ENCODE data around the gene CNDP2.

DNA sequence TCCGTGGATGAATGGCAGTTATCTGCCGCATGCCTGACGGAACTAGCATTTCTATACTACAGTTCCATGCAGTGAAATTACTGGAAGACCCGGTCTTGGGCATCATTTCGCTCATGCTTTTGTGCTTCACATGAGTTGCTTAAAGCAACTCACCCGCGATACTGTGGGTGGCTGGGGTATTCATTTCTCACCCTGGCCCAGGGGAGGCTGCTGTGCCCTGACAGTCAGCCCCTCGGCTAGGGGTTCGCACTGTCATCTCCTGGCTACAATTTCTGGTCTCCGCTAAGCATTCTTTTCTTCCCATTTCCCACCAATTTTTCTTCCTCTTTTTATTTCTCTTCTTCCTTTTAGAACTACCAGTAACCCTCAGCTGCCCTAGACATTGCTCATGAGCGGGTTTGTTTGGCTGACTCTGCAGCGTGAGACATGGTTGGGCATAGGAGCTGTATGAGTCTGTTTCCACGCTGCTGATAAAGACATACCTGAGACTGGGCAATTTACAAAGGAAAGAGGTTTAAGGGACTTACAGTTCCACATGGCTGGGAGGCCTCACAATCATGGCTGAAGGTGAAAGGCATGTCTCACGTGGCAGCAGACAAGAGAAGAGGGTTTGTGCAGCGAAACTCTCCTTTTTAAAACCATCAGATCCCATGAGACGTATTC lies 16.5 kb upstream of the CNDP2 start:
- TF ChIP-seq CTCF (IDR thresholded peaks at IDR 0.05; ENCODE audit: low read depth, low read length, poor library complexity, severe bottlenecking) (no peak), EZH2phosphoT487 (IDR thresholded peaks at IDR 0.05; ENCODE audit: borderline replicate concordance, low read length) (no peak)

Data from DOHH2 (cell line).